Pancreas (tissue), 10 donors: ENCODE measurements around the gene POU2F2. TPM values are rescaled to one million over a fixed set of nuclear protein-coding genes. Genes with fewer than 3 reads are reported as not detected.

Experiments used
- ATAC-seq, 4 donors: fragments of 200-7000 bp; cut with Tn5 transposase; one replicate each; pipeline versions ENCODE4 v1.8.0 to v1.9.1; 2020; ENCODE audit warnings: mild to moderate bottlenecking in 4 of 4, moderate library complexity in 4 of 4
- DNase-seq, 6 donors: peaks; one replicate each; pipeline ENCODE4 v3.0.0-alpha.2; 2020
- FAIRE-seq: peaks from 2 replicates; lab custom pipeline; 2012; peaks lifted over from hg19 to GRCh38; lab: Jason Lieb, UNC
- H3K27ac ChIP-seq, 4 donors: fragments of 200-600 bp; sonication (generic); 1 replicate in 3 of 4; 2 replicates in 1 of 4; pipeline versions ENCODE4 v1.5.0 to v1.8.0; 2020
- H3K27me3 ChIP-seq, 4 donors: fragments of 200-600 bp; one replicate each; pipeline ENCODE4 v1.8.0; 2021
- H3K36me3 ChIP-seq, 3 donors: fragments of 200-600 bp; sonication (generic) in 1 of 3; one replicate each; pipeline versions ENCODE4 v1.5.0 to v1.8.0; 2020 to 2021
- H3K4me1 ChIP-seq, 3 donors: fragments of 200-600 bp; one replicate each; pipeline ENCODE4 v1.8.0; 2021
- H3K4me3 ChIP-seq, 4 donors: fragments of 200-600 bp; sonication (generic) in 2 of 4; one replicate each; pipeline versions ENCODE4 v1.5.0 to v1.8.0; 2020 to 2021
- H3K9me3 ChIP-seq, 4 donors: fragments of 200-600 bp; one replicate each; pipeline ENCODE4 v1.8.0; 2021
- WGBS, 2 donors: extraction: QIAGEN DNeasy Blood & Tissue Kit; methylation state at CpG; one replicate each; pipeline ENCODE4 v1.1.7; 2013; 5-methylcytosine and 5-hydroxymethylcytosine counted together
- intact Hi-C, 3 donors: fragments of 100-400 bp; cut with DNase I; formaldehyde crosslinking; loops; one replicate each; pipeline versions ENCODE4 v1.11.1 to v1.14.2; 2022
- polyA plus RNA-seq, 2 donors: library from polyadenylated mRNA; stranded (reverse); fragments of 200-250 nt; gene quantifications; one replicate each; pipeline ENCODE4 v1.2.3, GENCODE V29; 2013
- total RNA-seq, 6 donors: library from RNA; stranded (reverse); fragmentation: NEBNext Ultra II Directional in 4 of 6; extraction: Animal tissue kit (Norgen Biotek cat#: 25700) in 4 of 6; gene quantifications; one replicate each; pipeline versions ENCODE4 v1.2.1 to v1.2.4, GENCODE V29; 2021 to 2023
- TF ChIP-seq, protein P1 (sequence below), 4 donors: fragments of 200-600 bp; sonication (generic) in 3 of 4; IDR thresholded peaks; one replicate each; pipeline versions ENCODE4 v1.5.0 to v1.8.0; 2021; ENCODE audit warnings: antibody characterized with exemption in 4 of 4
- donor health status: healthy with polysubstance abuse.
- donor health status: DM: no; HTN: no; CAD: no; lungs with moderate emphysema.
- donor health status: DM: no; HTN: no; CAD: no.
- donor health status: control.
- donor health status: control.
- donor health status: Bipolar disorder and iron deficiency.
- donor health status: DM: yes; HTN: yes; CAD: no.
- donor health status: DM: no; HTN: no; CAD: no.
- donor health status: DM: no; HTN: no; CAD: no.
- donor health status: DM: yes; HTN: yes; CAD: no.

Gene POU2F2
- total and polyA plus RNA-seq, 8 donors, result 0.56 to 5.6 (median 1.3) TPM

GRCh38 chr19:42166316-42166715 lies 34.1 kb upstream of the POU2F2 start:
- intact Hi-C loops, result no loop called here
- no peak for FAIRE-seq
- H3K4me3 ChIP-seq, result no peak overlapping the region
- no peak for DNase-seq
- no peaks in the 10 kb centered on the region for H3K36me3 ChIP-seq
- no peak for ATAC-seq
- WGBS, 2 donors, result 33 to 41% methylated on average over 7 of the region's 7 CpGs
- no peaks in the 10 kb centered on the region for H3K27me3 ChIP-seq
- H3K9me3 ChIP-seq, result no peaks in the 10 kb centered on the region
- no peak overlapping the region for H3K27ac ChIP-seq
- TF ChIP-seq, protein P1, sequence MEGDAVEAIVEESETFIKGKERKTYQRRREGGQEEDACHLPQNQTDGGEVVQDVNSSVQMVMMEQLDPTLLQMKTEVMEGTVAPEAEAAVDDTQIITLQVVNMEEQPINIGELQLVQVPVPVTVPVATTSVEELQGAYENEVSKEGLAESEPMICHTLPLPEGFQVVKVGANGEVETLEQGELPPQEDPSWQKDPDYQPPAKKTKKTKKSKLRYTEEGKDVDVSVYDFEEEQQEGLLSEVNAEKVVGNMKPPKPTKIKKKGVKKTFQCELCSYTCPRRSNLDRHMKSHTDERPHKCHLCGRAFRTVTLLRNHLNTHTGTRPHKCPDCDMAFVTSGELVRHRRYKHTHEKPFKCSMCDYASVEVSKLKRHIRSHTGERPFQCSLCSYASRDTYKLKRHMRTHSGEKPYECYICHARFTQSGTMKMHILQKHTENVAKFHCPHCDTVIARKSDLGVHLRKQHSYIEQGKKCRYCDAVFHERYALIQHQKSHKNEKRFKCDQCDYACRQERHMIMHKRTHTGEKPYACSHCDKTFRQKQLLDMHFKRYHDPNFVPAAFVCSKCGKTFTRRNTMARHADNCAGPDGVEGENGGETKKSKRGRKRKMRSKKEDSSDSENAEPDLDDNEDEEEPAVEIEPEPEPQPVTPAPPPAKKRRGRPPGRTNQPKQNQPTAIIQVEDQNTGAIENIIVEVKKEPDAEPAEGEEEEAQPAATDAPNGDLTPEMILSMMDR (IDR thresholded peaks at IDR 0.05), result no peak
- no peaks in the 10 kb centered on the region for H3K4me1 ChIP-seq

- no peaks in the 10 kb centered on the region for H3K36me3 ChIP-seq
- intact Hi-C loops, result no loop called here
- no peaks in the 10 kb centered on the region for H3K27me3 ChIP-seq
- H3K4me1 ChIP-seq, result no peaks in the 10 kb centered on the region
- H3K27ac ChIP-seq, result no peak overlapping the region
- DNase-seq (no peak), ATAC-seq (no peak), FAIRE-seq (no peak)
- 55 to 60% methylated on average over 2 of the region's 2 CpGs for WGBS, 2 donors
- TF ChIP-seq, protein P1 (IDR thresholded peaks at IDR 0.05), result no peak
- no peaks in the 10 kb centered on the region for H3K9me3 ChIP-seq
- H3K4me3 ChIP-seq, result no peak overlapping the region
Measured at GRCh38 chr19:42165146-42165545, 32.9 kb upstream of the POU2F2 start.

DNA sequence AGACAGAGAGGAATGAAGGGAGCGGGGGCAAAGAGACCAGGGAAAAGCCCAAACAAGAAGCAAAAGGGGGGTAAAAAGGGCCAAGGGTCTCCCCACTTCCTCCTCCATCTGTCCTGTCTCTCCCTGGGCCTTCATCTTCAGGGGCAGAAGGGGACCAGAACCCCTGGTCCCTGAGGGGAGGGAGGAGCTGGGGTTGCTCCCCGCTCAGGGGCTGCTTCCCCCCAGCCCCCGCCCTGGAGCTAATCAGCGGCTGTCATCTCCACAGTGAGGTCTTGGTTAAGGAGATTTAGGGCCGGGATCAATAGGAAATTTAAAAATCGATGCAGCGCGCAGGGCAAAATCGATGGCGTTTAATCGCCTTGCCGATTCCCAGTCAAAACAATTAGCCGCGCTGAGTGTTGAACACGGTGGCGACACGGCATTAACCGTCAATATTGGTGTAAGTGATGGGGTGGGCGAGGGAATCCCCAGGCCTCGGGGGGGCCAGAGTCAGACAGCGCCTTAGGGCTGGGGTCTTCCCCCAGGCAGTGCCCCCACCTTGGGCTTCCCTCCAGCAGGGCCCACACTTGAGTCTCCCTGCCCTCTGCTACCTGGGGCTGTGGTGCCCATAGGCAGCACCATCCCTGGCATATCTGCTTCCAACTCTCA lies 29.5 kb upstream of the POU2F2 start:
- TF ChIP-seq, protein P1 (IDR thresholded peaks at IDR 0.05), result no peak
- 57 to 72% methylated on average over 21 of the region's 21 CpGs for WGBS, 2 donors
- Histone ChIP-seq H3K27ac (no peak overlapping the region), H3K27me3 (no peaks in the 10 kb centered on the region), H3K36me3 (no peaks in the 10 kb centered on the region), H3K9me3 (no peaks in the 10 kb centered on the region), H3K4me3 (no peak overlapping the region), H3K4me1 (no peaks in the 10 kb centered on the region)
- ATAC-seq (no peak), DNase-seq (no peak), FAIRE-seq (no peak)
- intact Hi-C loops, result no loop called here

DNA sequence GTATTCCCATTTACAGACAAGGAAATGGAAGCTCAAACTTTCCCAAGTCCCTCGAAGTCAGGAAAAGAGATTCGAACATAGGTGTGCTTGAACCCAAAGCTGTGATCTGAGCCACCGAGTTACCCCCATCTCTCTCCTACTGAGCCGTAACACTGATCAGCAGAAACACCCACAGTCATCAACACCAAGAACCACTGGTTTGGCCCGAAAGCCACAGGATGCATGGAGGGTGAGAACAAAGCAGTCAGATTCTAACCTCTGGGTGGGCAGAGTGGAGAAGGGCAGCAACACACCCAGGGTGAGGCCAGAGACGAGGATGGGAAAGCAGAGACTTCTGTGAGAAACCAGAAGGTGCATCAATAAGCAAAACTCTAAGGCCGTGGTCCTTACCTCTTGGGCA lies 27.7 kb upstream of the POU2F2 start:
- no peak for ATAC-seq
- no peak for FAIRE-seq

DNA sequence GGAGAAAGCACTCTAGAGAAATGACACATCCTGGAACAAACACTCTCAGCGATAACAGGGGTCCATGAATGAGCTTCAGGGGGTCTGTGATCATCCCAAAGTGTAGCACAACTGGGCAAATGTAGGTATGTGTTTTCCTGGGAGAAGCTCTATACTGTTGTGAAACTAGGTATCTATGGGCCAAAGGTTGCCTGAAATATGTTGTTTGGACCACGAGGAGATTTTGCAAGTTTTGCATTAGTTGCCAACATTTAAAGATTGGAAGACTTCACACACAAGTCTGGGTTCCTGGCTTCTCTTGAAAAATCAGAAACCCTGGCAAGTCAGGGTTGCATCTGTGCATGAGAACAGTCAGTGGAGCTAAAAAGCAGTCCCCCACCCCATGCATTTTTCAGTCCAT lies 26.7 kb upstream of the POU2F2 start:
- Histone ChIP-seq H3K27me3 (no peaks in the 10 kb centered on the region), H3K4me3 (no peak overlapping the region), H3K27ac (no peak overlapping the region), H3K9me3 (no peaks in the 10 kb centered on the region), H3K36me3 (no peaks in the 10 kb centered on the region), H3K4me1 (no peaks in the 10 kb centered on the region)
- WGBS, 2 donors, result 25 to 43% methylated on average over 2 of the region's 2 CpGs
- FAIRE-seq (no peak), ATAC-seq (no peak), DNase-seq (no peak)
- TF ChIP-seq, protein P1 (IDR thresholded peaks at IDR 0.05), result no peak
- intact Hi-C loops, result no loop called here

More for the DNA sequence above, 27.7 kb upstream of the POU2F2 start:
- intact Hi-C loops, result no loop called here
- H3K9me3 ChIP-seq, result no peaks in the 10 kb centered on the region
- H3K36me3 ChIP-seq, result no peaks in the 10 kb centered on the region
- no peak overlapping the region for H3K27ac ChIP-seq
- no peaks in the 10 kb centered on the region for H3K4me1 ChIP-seq
- no peak for DNase-seq
- H3K4me3 ChIP-seq, result no peak overlapping the region
- WGBS, 2 donors, result 60 to 76% methylated on average over 7 of the region's 7 CpGs
- TF ChIP-seq, protein P1 (IDR thresholded peaks at IDR 0.05), result no peak
- H3K27me3 ChIP-seq, result no peaks in the 10 kb centered on the region
